ENCODE data around the gene CSDE1. TPM values are rescaled to one million over a fixed set of nuclear protein-coding genes. Genes with fewer than 3 reads are reported as not detected.
A peak's percentile ranks its signal among the peaks of the same experiment; 100 is the strongest.

The CSDE1 gene
- total RNA-seq, 1 experiment from 2014 or later: 595 TPM

GRCh38 chr1:114669562-114670082 lies 88.2 kb downstream of the CSDE1 start, which contains the start of gene DENND2C (continued):
- TF ChIP-seq, protein P1, sequence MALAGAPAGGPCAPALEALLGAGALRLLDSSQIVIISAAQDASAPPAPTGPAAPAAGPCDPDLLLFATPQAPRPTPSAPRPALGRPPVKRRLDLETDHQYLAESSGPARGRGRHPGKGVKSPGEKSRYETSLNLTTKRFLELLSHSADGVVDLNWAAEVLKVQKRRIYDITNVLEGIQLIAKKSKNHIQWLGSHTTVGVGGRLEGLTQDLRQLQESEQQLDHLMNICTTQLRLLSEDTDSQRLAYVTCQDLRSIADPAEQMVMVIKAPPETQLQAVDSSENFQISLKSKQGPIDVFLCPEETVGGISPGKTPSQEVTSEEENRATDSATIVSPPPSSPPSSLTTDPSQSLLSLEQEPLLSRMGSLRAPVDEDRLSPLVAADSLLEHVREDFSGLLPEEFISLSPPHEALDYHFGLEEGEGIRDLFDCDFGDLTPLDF (CRISPR knock-in tag; IDR thresholded peaks at IDR 0.05): no peak
- no peak for TF ChIP-seq ZNF281 (CRISPR knock-in tag; IDR thresholded peaks at IDR 0.05)

- H3K4me3 Mint-ChIP-seq: peak overlapping the region; percentile 83
- no peak overlapping the region for H3K27ac Mint-ChIP-seq
- H3K9me3 Mint-ChIP-seq: no peaks in the 10 kb centered on the region
- H3K4me1 Mint-ChIP-seq: peaks cover 7% of the 10 kb centered on the region; the same call in 1 of the 2 replicates
- TF ChIP-seq NR1H2 (CRISPR knock-in tag; IDR thresholded peaks at IDR 0.05): no peak
- TF ChIP-seq, protein P2, sequence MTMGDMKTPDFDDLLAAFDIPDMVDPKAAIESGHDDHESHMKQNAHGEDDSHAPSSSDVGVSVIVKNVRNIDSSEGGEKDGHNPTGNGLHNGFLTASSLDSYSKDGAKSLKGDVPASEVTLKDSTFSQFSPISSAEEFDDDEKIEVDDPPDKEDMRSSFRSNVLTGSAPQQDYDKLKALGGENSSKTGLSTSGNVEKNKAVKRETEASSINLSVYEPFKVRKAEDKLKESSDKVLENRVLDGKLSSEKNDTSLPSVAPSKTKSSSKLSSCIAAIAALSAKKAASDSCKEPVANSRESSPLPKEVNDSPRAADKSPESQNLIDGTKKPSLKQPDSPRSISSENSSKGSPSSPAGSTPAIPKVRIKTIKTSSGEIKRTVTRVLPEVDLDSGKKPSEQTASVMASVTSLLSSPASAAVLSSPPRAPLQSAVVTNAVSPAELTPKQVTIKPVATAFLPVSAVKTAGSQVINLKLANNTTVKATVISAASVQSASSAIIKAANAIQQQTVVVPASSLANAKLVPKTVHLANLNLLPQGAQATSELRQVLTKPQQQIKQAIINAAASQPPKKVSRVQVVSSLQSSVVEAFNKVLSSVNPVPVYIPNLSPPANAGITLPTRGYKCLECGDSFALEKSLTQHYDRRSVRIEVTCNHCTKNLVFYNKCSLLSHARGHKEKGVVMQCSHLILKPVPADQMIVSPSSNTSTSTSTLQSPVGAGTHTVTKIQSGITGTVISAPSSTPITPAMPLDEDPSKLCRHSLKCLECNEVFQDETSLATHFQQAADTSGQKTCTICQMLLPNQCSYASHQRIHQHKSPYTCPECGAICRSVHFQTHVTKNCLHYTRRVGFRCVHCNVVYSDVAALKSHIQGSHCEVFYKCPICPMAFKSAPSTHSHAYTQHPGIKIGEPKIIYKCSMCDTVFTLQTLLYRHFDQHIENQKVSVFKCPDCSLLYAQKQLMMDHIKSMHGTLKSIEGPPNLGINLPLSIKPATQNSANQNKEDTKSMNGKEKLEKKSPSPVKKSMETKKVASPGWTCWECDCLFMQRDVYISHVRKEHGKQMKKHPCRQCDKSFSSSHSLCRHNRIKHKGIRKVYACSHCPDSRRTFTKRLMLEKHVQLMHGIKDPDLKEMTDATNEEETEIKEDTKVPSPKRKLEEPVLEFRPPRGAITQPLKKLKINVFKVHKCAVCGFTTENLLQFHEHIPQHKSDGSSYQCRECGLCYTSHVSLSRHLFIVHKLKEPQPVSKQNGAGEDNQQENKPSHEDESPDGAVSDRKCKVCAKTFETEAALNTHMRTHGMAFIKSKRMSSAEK (CRISPR knock-in tag; IDR thresholded peaks at IDR 0.05; ENCODE audit: borderline replicate concordance): no peak
- TF ChIP-seq, protein P3, sequence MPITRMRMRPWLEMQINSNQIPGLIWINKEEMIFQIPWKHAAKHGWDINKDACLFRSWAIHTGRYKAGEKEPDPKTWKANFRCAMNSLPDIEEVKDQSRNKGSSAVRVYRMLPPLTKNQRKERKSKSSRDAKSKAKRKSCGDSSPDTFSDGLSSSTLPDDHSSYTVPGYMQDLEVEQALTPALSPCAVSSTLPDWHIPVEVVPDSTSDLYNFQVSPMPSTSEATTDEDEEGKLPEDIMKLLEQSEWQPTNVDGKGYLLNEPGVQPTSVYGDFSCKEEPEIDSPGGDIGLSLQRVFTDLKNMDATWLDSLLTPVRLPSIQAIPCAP (CRISPR knock-in tag; IDR thresholded peaks at IDR 0.05): no peak
- no peak for ATAC-seq
- ChIA-PET POLR2A (interaction anchor here (0.6 to 1.6 kb wide), 3 partner anchors 11 to 826 kb away, joined by 3 to 7 read pairs (median 4); partner anchors contain the start of gene NRAS), CTCF (interaction anchor here (0.6 to 1.6 kb wide), 7 partner anchors 9 to 1864 kb away, joined by 3 to 4 read pairs (median 3); partner anchors contain the start of genes AMPD1 and BCAS2)
- no peaks in the 10 kb centered on the region for H3K36me3 Mint-ChIP-seq
- DNase-seq (ENCODE audit: low spot score): no peak
- peaks cover 46% of the 10 kb centered on the region for H3K27me3 Mint-ChIP-seq (ENCODE audit: low read depth)
Observed at GRCh38 chr1:114668784-114669561, 88.8 kb downstream of the CSDE1 start.

DNA sequence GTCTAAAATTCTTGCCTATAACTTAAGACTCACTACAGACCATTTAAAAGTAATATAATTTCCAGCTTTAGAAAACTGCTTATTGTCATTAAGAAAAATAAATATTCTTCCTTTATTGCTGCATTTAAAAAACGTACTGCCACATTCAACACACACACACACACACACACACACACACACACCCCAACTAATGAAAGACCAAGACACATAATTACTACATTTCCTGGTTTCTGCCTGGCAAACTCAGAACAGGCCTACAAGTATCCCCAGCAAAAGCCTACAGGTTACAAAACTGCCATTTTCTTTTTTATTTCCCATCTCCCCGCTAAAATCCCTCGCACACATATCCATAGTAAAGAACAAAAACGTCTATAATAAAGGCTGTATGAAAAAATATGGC lies 89.4 kb downstream of the CSDE1 start:
- TF ChIP-seq, protein P4, sequence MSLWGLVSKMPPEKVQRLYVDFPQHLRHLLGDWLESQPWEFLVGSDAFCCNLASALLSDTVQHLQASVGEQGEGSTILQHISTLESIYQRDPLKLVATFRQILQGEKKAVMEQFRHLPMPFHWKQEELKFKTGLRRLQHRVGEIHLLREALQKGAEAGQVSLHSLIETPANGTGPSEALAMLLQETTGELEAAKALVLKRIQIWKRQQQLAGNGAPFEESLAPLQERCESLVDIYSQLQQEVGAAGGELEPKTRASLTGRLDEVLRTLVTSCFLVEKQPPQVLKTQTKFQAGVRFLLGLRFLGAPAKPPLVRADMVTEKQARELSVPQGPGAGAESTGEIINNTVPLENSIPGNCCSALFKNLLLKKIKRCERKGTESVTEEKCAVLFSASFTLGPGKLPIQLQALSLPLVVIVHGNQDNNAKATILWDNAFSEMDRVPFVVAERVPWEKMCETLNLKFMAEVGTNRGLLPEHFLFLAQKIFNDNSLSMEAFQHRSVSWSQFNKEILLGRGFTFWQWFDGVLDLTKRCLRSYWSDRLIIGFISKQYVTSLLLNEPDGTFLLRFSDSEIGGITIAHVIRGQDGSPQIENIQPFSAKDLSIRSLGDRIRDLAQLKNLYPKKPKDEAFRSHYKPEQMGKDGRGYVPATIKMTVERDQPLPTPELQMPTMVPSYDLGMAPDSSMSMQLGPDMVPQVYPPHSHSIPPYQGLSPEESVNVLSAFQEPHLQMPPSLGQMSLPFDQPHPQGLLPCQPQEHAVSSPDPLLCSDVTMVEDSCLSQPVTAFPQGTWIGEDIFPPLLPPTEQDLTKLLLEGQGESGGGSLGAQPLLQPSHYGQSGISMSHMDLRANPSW (CRISPR knock-in tag; conservative IDR thresholded peaks at IDR 0.05; ENCODE audit: low read depth): no peak
- TF ChIP-seq, protein P5, sequence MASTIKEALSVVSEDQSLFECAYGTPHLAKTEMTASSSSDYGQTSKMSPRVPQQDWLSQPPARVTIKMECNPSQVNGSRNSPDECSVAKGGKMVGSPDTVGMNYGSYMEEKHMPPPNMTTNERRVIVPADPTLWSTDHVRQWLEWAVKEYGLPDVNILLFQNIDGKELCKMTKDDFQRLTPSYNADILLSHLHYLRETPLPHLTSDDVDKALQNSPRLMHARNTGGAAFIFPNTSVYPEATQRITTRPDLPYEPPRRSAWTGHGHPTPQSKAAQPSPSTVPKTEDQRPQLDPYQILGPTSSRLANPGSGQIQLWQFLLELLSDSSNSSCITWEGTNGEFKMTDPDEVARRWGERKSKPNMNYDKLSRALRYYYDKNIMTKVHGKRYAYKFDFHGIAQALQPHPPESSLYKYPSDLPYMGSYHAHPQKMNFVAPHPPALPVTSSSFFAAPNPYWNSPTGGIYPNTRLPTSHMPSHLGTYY (CRISPR knock-in tag; IDR thresholded peaks at IDR 0.05): no peak
- TF ChIP-seq RELA (CRISPR knock-in tag; IDR thresholded peaks at IDR 0.05; ENCODE audit: borderline replicate concordance): no peak
- DNase-seq (ENCODE audit: low spot score) (no peak), ATAC-seq (no peak)
- no peak overlapping the region for H3K27ac Mint-ChIP-seq
- H3K4me1 Mint-ChIP-seq: peaks cover 7% of the 10 kb centered on the region; the same call in 1 of the 2 replicates
- CTCF ChIA-PET: interaction anchor here (1.2 to 1.6 kb wide), 2 partner anchors 35 to 374 kb away, joined by 3 read pairs; no protein-coding TSS in a partner anchor
- POLR2A ChIA-PET: no interaction called here
- H3K9me3 Mint-ChIP-seq: no peaks in the 10 kb centered on the region
- no peaks in the 10 kb centered on the region for H3K36me3 Mint-ChIP-seq
- peak overlapping the region; percentile 83; the same call in 1 of the 2 replicates for H3K4me3 Mint-ChIP-seq
- H3K27me3 Mint-ChIP-seq (ENCODE audit: low read depth): peaks cover 46% of the 10 kb centered on the region

All from WTC11 (cell line).